ENCODE measurements around the gene FGD5.

DNA sequence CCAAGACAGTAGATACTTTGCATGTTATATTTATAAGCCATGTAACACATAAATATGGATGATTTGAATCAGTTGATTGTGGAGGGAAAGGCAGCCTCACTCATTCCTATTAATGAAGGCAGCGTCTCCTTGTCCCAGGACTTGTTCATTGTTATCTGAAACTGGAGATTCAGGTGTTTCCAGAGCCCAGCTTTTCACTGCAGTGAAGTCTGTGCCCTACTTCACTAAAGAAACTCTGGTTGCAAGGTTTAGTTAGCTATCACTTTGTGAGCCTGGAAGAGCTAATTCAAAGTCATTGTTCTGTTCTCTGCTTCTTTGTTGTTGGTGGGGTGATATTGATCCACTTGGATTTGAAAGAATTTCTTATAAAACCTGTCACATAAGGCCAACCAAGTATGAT lies 138.4 kb downstream of the FGD5 start:
- TF ChIP-seq POLR2AphosphoS5 (IDR thresholded peaks at IDR 0.05; ENCODE audit: low read depth) (no peak), JUNB (IDR thresholded peaks at IDR 0.05; ENCODE audit: unreplicated experiment) (no peak), STAT1 (IDR thresholded peaks at IDR 0.05; ENCODE audit: unreplicated experiment) (no peak), EZH2 (IDR thresholded peaks at IDR 0.05; ENCODE audit: low read depth, unreplicated experiment) (no peak), ZNF331 (CRISPR knock-in tag; IDR thresholded peaks at IDR 0.05; ENCODE audit: low read depth) (no peak), CREB1 (CRISPR knock-in tag; IDR thresholded peaks at IDR 0.05; ENCODE audit: low read depth) (no peak), EZH2phosphoT487 (IDR thresholded peaks at IDR 0.05; ENCODE audit: unreplicated experiment) (no peak), NANOG (IDR thresholded peaks at IDR 0.05; ENCODE audit: borderline replicate concordance) (no peak)
- TF ChIP-seq, protein P1, sequence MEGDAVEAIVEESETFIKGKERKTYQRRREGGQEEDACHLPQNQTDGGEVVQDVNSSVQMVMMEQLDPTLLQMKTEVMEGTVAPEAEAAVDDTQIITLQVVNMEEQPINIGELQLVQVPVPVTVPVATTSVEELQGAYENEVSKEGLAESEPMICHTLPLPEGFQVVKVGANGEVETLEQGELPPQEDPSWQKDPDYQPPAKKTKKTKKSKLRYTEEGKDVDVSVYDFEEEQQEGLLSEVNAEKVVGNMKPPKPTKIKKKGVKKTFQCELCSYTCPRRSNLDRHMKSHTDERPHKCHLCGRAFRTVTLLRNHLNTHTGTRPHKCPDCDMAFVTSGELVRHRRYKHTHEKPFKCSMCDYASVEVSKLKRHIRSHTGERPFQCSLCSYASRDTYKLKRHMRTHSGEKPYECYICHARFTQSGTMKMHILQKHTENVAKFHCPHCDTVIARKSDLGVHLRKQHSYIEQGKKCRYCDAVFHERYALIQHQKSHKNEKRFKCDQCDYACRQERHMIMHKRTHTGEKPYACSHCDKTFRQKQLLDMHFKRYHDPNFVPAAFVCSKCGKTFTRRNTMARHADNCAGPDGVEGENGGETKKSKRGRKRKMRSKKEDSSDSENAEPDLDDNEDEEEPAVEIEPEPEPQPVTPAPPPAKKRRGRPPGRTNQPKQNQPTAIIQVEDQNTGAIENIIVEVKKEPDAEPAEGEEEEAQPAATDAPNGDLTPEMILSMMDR (conservative IDR thresholded peaks at IDR 0.05; ENCODE audit: low read depth in 2 of 2) = no peak
- TF ChIP-seq, protein P2, sequence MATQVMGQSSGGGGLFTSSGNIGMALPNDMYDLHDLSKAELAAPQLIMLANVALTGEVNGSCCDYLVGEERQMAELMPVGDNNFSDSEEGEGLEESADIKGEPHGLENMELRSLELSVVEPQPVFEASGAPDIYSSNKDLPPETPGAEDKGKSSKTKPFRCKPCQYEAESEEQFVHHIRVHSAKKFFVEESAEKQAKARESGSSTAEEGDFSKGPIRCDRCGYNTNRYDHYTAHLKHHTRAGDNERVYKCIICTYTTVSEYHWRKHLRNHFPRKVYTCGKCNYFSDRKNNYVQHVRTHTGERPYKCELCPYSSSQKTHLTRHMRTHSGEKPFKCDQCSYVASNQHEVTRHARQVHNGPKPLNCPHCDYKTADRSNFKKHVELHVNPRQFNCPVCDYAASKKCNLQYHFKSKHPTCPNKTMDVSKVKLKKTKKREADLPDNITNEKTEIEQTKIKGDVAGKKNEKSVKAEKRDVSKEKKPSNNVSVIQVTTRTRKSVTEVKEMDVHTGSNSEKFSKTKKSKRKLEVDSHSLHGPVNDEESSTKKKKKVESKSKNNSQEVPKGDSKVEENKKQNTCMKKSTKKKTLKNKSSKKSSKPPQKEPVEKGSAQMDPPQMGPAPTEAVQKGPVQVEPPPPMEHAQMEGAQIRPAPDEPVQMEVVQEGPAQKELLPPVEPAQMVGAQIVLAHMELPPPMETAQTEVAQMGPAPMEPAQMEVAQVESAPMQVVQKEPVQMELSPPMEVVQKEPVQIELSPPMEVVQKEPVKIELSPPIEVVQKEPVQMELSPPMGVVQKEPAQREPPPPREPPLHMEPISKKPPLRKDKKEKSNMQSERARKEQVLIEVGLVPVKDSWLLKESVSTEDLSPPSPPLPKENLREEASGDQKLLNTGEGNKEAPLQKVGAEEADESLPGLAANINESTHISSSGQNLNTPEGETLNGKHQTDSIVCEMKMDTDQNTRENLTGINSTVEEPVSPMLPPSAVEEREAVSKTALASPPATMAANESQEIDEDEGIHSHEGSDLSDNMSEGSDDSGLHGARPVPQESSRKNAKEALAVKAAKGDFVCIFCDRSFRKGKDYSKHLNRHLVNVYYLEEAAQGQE (IDR thresholded peaks at IDR 0.05; ENCODE audit: unreplicated experiment) = no peak
